GM12891 (cell line): ENCODE data around the gene HRNR.

Experiments
- POLR2A ChIP-seq: IDR thresholded peaks from 2 replicates; pipeline ENCODE4 v1.6.1; 2011; ENCODE audit warnings: low read depth, low read length, control low read depth
- POLR2AphosphoS5 ChIP-seq: IDR thresholded peaks from 2 replicates; pipeline ENCODE4 v1.6.1; 2011; ENCODE audit warnings: low read depth, low read length, control low read depth
- POU2F2 ChIP-seq: IDR thresholded peaks from 2 replicates; pipeline ENCODE4 v1.6.1; 2011; ENCODE audit warnings: low read depth, mild to moderate bottlenecking, control low read depth, low read length, moderate library complexity
- TAF1 ChIP-seq: IDR thresholded peaks from 2 replicates; pipeline ENCODE4 v1.6.1; 2011; ENCODE audit warnings: low read depth, low read length, control low read depth

GRCh38 chr1:152182944-152183361 is 41.0 kb downstream of the HRNR start:
- TF ChIP-seq POU2F2 (no peak), POLR2AphosphoS5 (no peak), POLR2A (no peak), TAF1 (no peak)
